A673 (cell line): ENCODE results near the gene STARD7. TPM values are rescaled to one million over a fixed set of nuclear protein-coding genes. Genes with fewer than 3 reads are reported as not detected.

ENCODE experiments used
- BruUV-seq: library from RNA; stranded (reverse); fragments of 400-500 nt; replicated peaks from 2 replicates; lab custom pipeline; 2021; lab: Mats Ljungman, UMichigan
- CTCF ChIA-PET: fragments of 300-600 bp; sonication (Branson Sonifier 250); formaldehyde crosslinking; loops from one replicate; lab custom pipeline; 2022; ENCODE audit warnings: antibody characterized with exemption; lab: Charles Lee
- POLR2A ChIA-PET: fragments of 300-600 bp; sonication (Branson Sonifier 250); formaldehyde crosslinking; loops from one replicate; lab custom pipeline; 2022; ENCODE audit warnings: antibody characterized with exemption; ENCODE audit not compliant: low non-redundant PET; lab: Charles Lee
- DNase-seq: peaks from one replicate; pipeline ENCODE4 v3.0.0-alpha.2; 2015; ENCODE audit warnings: low spot score
- H3K27ac ChIP-seq: fragments of 200-600 bp; sonication (generic); 2 replicates; pipeline ENCODE4 v1.5.1; 2016; ENCODE audit warnings: mixed run types, low read depth, mild to moderate bottlenecking, mixed read lengths, antibody characterized with exemption, low read length; ENCODE audit not compliant: poor library complexity, severe bottlenecking
- H3K27me3 ChIP-seq: fragments of 200-600 bp; sonication (generic); replicated peaks from 2 replicates; pipeline ENCODE4 v1.6.1; 2017; ENCODE audit warnings: mixed run types, low read depth, mild to moderate bottlenecking, mixed read lengths, antibody characterized with exemption, low read length; ENCODE audit not compliant: insufficient read depth, poor library complexity
- H3K36me3 ChIP-seq: fragments of 200-600 bp; sonication (generic); 2 replicates; pipeline ENCODE4 v1.6.1; 2016; ENCODE audit warnings: mixed run types, mild to moderate bottlenecking, mixed read lengths, antibody characterized with exemption, low read length; ENCODE audit not compliant: insufficient read depth, poor library complexity, severe bottlenecking
- H3K4me1 ChIP-seq: fragments of 200-600 bp; sonication (generic); 2 replicates; pipeline ENCODE4 v1.6.1; 2017; ENCODE audit warnings: mixed run types, mild to moderate bottlenecking, mixed read lengths, antibody characterized with exemption, low read length; ENCODE audit not compliant: insufficient read depth, poor library complexity, severe bottlenecking
- H3K4me3 ChIP-seq: fragments of 200-600 bp; sonication (generic); 2 replicates; pipeline ENCODE4 v1.5.1; 2016; ENCODE audit warnings: low read depth, mixed run types, mild to moderate bottlenecking, mixed read lengths, low read length; ENCODE audit not compliant: poor library complexity, severe bottlenecking
- H3K9me3 ChIP-seq: fragments of 200-600 bp; sonication (generic); 2 replicates; pipeline ENCODE4 v1.6.1; 2016; ENCODE audit warnings: mixed run types, low read depth, mild to moderate bottlenecking, mixed read lengths, antibody characterized with exemption, low read length; ENCODE audit not compliant: poor library complexity, severe bottlenecking
- CTCF ChIP-seq: fragments of 300-800, 200-600 bp; sonication (generic); conservative IDR thresholded peaks from 2 replicates; pipeline ENCODE4 v1.5.1; 2017; ENCODE audit warnings: low read depth, mild to moderate bottlenecking, antibody characterized with exemption, low read length, moderate library complexity, mixed read lengths
- EZH2 ChIP-seq: fragments of 200-600 bp; sonication (generic); IDR thresholded peaks from 2 replicates; pipeline ENCODE4 v1.6.1; 2017; ENCODE audit warnings: borderline replicate concordance, low read depth, mild to moderate bottlenecking, mixed read lengths, antibody characterized with exemption, low read length; ENCODE audit not compliant: poor library complexity, severe bottlenecking
- intact Hi-C: fragments of 100-400 bp; cut with micrococcal nuclease; formaldehyde crosslinking; loops from one replicate; pipeline ENCODE4 v1.10.0; 2022; ENCODE audit not compliant: unreplicated experiment
- total RNA-seq: library from RNA; stranded (reverse); gene quantifications from 2 replicates; pipeline ENCODE4 v1.2.3, GENCODE V29; 2021

The STARD7 gene
- total RNA-seq, 1 experiment from 2014 or later = 201 TPM

- BruUV-seq = no TSS peak
- DNase-seq = no peak
- H3K27me3 ChIP-seq = no peaks in the 10 kb centered on the region
Measured at GRCh38 chr2:96201338-96201737, 7.3 kb downstream of the STARD7 start.

GRCh38 chr2:96198921-96199320, 9.7 kb downstream of the STARD7 start:
- no peaks in the 10 kb centered on the region for H3K9me3 ChIP-seq
- H3K4me1 ChIP-seq = no peaks in the 10 kb centered on the region
- H3K4me3 ChIP-seq = no peak overlapping the region
- POLR2A ChIA-PET = no interaction called here
- H3K36me3 ChIP-seq = peaks cover 17% of the 10 kb centered on the region
- no peak overlapping the region for H3K27ac ChIP-seq
- no peaks in the 10 kb centered on the region for H3K27me3 ChIP-seq
- CTCF ChIA-PET = no interaction called here
- no TSS peak for BruUV-seq
- intact Hi-C loops = no loop called here
- no peak for DNase-seq
- TF ChIP-seq CTCF (no peak), EZH2 (no peak)

More at GRCh38 chr2:96201338-96201737, 7.3 kb downstream of the STARD7 start:
- ChIA-PET CTCF (no interaction called here), POLR2A (no interaction called here)
- Histone ChIP-seq H3K4me3 (no peak overlapping the region), H3K9me3 (no peaks in the 10 kb centered on the region), H3K4me1 (peaks cover 15% of the 10 kb centered on the region), H3K27ac (no peak overlapping the region), H3K36me3 (no peaks in the 10 kb centered on the region)
- intact Hi-C loops = no loop called here
- TF ChIP-seq EZH2 = no peak
- no peak for TF ChIP-seq CTCF

GRCh38 chr2:96197546-96198255, 10.9 kb downstream of the STARD7 start:
- ChIA-PET CTCF (no interaction called here), POLR2A (no interaction called here)
- no TSS peak for BruUV-seq
- Histone ChIP-seq H3K27me3 (no peaks in the 10 kb centered on the region), H3K4me3 (no peak overlapping the region), H3K4me1 (no peaks in the 10 kb centered on the region), H3K27ac (no peak overlapping the region), H3K9me3 (no peaks in the 10 kb centered on the region), H3K36me3 (peaks cover 29% of the 10 kb centered on the region)
- DNase-seq = no peak
- intact Hi-C loops = no loop called here
- TF ChIP-seq CTCF (no peak), EZH2 (no peak)
